Natural killer cell (primary cell): Measurements from ENCODE around the gene HSD3B1. TPM values are rescaled to one million over a fixed set of nuclear protein-coding genes. Genes with fewer than 3 reads are reported as not detected.
A peak's percentile ranks its signal among the peaks of the same experiment; 100 is the strongest.
"Not testable (repeated sequence)": the region's sequence is repeated elsewhere in the genome, so short reads cannot be mapped to it uniquely, and the experiment has no call there.

ENCODE experiments used
- ATAC-seq, 3 donors: fragments of 150-1000 bp in 2 of 3; fragments of 200-7000 bp in 1 of 3; cut with Tn5 transposase; 1 replicate in 1 of 3; 2 replicates in 2 of 3; pipeline ENCODE4 v1.10.0; 2021; ENCODE audit warnings: mild to moderate bottlenecking in 2 of 3, moderate library complexity in 2 of 3
- DNase-seq, 2 donors: peaks; one replicate each; pipeline versions ENCODE4 v3.0.0 to v3.0.0-alpha.2; 2013 to 2021; ENCODE audit warnings: mixed read lengths in 1 of 2
- H3K27ac ChIP-seq: one replicate; pipeline ENCODE4 v1.5.1; 2013; ENCODE audit warnings: mild to moderate bottlenecking, low read length
- H3K27me3 ChIP-seq: one replicate; pipeline ENCODE4 v1.6.1; 2013; ENCODE audit warnings: low read length; ENCODE audit not compliant: control insufficient read depth, insufficient read depth
- H3K36me3 ChIP-seq: one replicate; pipeline ENCODE4 v1.6.1; 2013; ENCODE audit warnings: low read length; ENCODE audit not compliant: control insufficient read depth, insufficient read depth
- H3K4me1 ChIP-seq: one replicate; pipeline ENCODE4 v1.6.1; 2013; ENCODE audit warnings: low read length; ENCODE audit not compliant: control insufficient read depth, insufficient read depth
- H3K4me3 ChIP-seq: one replicate; pipeline ENCODE4 v1.5.1; 2013; ENCODE audit warnings: low read length
- H3K9me3 ChIP-seq: one replicate; pipeline ENCODE4 v1.6.1; 2013; ENCODE audit warnings: low read length; ENCODE audit not compliant: control insufficient read depth, insufficient read depth
- H3K27ac Mint-ChIP-seq, 2 donors: one replicate each; pipeline ENCODE4 v1.8.0; 2022; ENCODE audit warnings: mild to moderate bottlenecking in 2 of 2, mixed read lengths in 2 of 2, moderate library complexity in 1 of 2
- H3K27me3 Mint-ChIP-seq, 2 donors: one replicate each; pipeline ENCODE4 v1.8.0; 2022; ENCODE audit warnings: low read depth in 2 of 2, mixed read lengths in 2 of 2
- H3K36me3 Mint-ChIP-seq: one replicate; pipeline ENCODE4 v1.8.0; 2022; ENCODE audit warnings: mixed read lengths
- H3K4me1 Mint-ChIP-seq, 2 donors: one replicate each; pipeline ENCODE4 v1.8.0; 2022; ENCODE audit warnings: mixed read lengths in 2 of 2
- H3K4me3 Mint-ChIP-seq: one replicate; pipeline ENCODE4 v1.8.0; 2022; ENCODE audit warnings: mild to moderate bottlenecking, moderate library complexity, mixed read lengths
- H3K9me3 Mint-ChIP-seq, 2 donors: one replicate each; pipeline ENCODE4 v1.8.0; 2022; ENCODE audit warnings: mixed read lengths in 2 of 2
- WGBS: methylation state at CpG from one replicate; pipeline ENCODE4 v1.1.7; 2013; ENCODE audit warnings: missing lambda C conversion rate; ENCODE audit not compliant: insufficient coverage; 5-methylcytosine and 5-hydroxymethylcytosine counted together
- intact Hi-C: fragments of 100-400 bp; cut with micrococcal nuclease; formaldehyde crosslinking; loops from one replicate; pipeline ENCODE4 v1.14.2; 2022
- total RNA-seq, 4 donors: library from RNA; stranded (reverse); fragments of 120-200 nt in 1 of 4; gene quantifications; one replicate each; pipeline versions ENCODE4 v1.2.3 to v1.2.4, GENCODE V29; 2013 to 2022
- TF ChIP-seq, protein P1 (sequence below): fragments of 200-600 bp; IDR thresholded peaks from one replicate; pipeline ENCODE4 v1.8.0; 2022; ENCODE audit warnings: antibody characterized with exemption

The HSD3B1 gene
- total RNA-seq, 3 donors from 2014 or later (not counting 1 experiment from before 2014, with no cell fraction given), result not detected

DNA sequence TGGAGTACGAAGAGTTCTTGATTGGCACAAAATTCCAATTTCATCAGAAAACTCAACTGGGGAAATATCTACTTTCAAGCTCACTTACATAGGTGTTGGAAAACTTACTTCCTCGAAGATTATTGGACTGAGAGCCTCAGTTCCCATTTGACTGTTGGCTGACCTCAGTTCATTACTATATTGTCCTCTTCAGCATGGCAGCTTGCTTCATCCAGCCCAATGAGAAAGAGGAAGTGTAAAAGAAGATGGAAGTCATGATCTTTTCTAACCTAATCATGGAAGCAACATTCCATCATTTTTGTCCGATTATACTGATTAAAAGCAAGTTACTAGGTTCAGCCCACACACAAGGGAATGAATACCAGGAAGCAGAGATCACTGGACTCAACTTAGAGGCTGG, 49.4 kb downstream of the HSD3B1 start:
- H3K27ac ChIP-seq, result no peak overlapping the region
- no peak overlapping the region for H3K4me3 ChIP-seq
- Mint-ChIP-seq H3K9me3 (no peaks in the 10 kb centered on the region), H3K27ac (no peak overlapping the region), H3K36me3 (no peaks in the 10 kb centered on the region), H3K27me3 (no peaks in the 10 kb centered on the region), H3K4me1 (no peaks in the 10 kb centered on the region), H3K4me3 (no peak overlapping the region)
- no peaks in the 10 kb centered on the region for H3K9me3 ChIP-seq
- TF ChIP-seq, protein P1, sequence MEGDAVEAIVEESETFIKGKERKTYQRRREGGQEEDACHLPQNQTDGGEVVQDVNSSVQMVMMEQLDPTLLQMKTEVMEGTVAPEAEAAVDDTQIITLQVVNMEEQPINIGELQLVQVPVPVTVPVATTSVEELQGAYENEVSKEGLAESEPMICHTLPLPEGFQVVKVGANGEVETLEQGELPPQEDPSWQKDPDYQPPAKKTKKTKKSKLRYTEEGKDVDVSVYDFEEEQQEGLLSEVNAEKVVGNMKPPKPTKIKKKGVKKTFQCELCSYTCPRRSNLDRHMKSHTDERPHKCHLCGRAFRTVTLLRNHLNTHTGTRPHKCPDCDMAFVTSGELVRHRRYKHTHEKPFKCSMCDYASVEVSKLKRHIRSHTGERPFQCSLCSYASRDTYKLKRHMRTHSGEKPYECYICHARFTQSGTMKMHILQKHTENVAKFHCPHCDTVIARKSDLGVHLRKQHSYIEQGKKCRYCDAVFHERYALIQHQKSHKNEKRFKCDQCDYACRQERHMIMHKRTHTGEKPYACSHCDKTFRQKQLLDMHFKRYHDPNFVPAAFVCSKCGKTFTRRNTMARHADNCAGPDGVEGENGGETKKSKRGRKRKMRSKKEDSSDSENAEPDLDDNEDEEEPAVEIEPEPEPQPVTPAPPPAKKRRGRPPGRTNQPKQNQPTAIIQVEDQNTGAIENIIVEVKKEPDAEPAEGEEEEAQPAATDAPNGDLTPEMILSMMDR, result no peak
- intact Hi-C loops, result no loop called here
- DNase-seq, result no peak
- no peak for ATAC-seq
- H3K36me3 ChIP-seq, result no peaks in the 10 kb centered on the region
- WGBS, result 62% methylated on average over 3 of the region's 3 CpGs
- H3K4me1 ChIP-seq, result no peaks in the 10 kb centered on the region
- H3K27me3 ChIP-seq, result no peaks in the 10 kb centered on the region

DNA sequence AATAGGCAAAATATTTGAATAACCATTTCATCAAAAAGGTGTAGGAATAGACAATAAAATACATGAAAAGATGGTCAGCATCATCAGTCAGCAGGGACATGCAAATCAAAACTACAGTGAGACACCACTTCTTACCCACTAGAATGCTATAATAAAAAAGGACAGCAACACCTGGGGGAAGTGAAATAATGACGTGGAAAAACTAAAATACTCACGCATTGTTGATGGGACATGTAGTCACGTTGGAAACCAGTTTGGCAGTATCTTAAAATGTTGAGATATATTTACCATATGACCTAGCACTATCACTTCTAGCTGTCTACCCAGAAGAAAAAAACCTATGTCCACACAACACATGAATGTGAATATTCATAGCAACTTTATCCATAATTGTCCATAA, 53.4 kb downstream of the HSD3B1 start:
- H3K4me1 Mint-ChIP-seq, H3K27me3 ChIP-seq, H3K36me3 Mint-ChIP-seq, H3K9me3 ChIP-seq, H3K27me3 Mint-ChIP-seq, DNase-seq, H3K4me1 ChIP-seq, H3K4me3 Mint-ChIP-seq, H3K36me3 ChIP-seq, H3K4me3 ChIP-seq, intact Hi-C loops, H3K9me3 Mint-ChIP-seq, H3K27ac ChIP-seq, ATAC-seq, H3K27ac Mint-ChIP-seq: not testable (repeated sequence)
- no CpG with 5 or more reads among the region's 3 CpGs for WGBS

DNA sequence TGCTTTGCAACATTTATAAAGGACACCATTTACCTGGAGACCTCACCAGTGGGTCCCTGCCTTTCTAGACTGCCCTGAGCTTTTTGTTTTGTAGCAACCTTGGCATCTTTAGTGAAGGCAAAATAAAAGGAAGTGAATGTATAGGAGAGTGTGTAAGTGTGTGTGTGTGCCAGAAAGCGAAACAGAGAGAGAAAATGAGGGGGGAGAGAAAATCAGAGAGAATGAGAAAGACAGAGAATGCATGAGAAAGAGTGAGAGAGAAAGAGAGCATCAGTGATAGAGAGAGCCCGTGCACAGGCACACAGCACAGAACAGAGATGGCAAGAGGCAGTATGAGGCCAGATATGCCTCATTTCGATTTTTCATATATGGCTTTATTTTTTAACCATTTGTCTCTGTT, 57.5 kb downstream of the HSD3B1 start:
- no peak overlapping the region for H3K4me3 Mint-ChIP-seq
- WGBS, result 75% methylated on average over 3 of the region's 3 CpGs

More for the DNA sequence above, 57.5 kb downstream of the HSD3B1 start:
- intact Hi-C loops, result no loop called here
- TF ChIP-seq, protein P1, result no peak
- ATAC-seq, result no peak
- H3K9me3 ChIP-seq, result no peaks in the 10 kb centered on the region
- H3K27ac ChIP-seq, result peak overlapping the region; percentile 47
- DNase-seq, result no peak
- no peaks in the 10 kb centered on the region for H3K27me3 ChIP-seq
- Mint-ChIP-seq H3K27me3 (peaks cover 3 to 23% of the 10 kb centered on the region in 2 donors), H3K27ac (no peak overlapping the region), H3K4me1 (no peaks in the 10 kb centered on the region), H3K9me3 (peaks cover 0 to 2% of the 10 kb centered on the region in 2 donors), H3K36me3 (no peaks in the 10 kb centered on the region)
- H3K36me3 ChIP-seq, result no peaks in the 10 kb centered on the region
- H3K4me3 ChIP-seq, result no peak overlapping the region
- peaks cover 4% of the 10 kb centered on the region for H3K4me1 ChIP-seq

Other genes with a start within 250 kb of the HSD3B1 start
- gene HAO2, start 138.4 kb upstream of the HSD3B1 start, total RNA-seq, result not detected
- gene HSD3B2, start 92.1 kb upstream of the HSD3B1 start, total RNA-seq, result not detected
- gene ZNF697, start 141.1 kb downstream of the HSD3B1 start, total RNA-seq, result under 1 TPM in 2 of 3 donors, not detected in 1; 0.09 to 0.45 TPM
- gene PHGDH, start 204.7 kb downstream of the HSD3B1 start, total RNA-seq, result 1 to 10 TPM; 1.1 to 6.6 (median 5.8) TPM